ENCODE measurements around the gene TGM4. TPM values are rescaled to one million over a fixed set of nuclear protein-coding genes. Genes with fewer than 3 reads are reported as not detected.
A peak's percentile ranks its signal among the peaks of the same experiment; 100 is the strongest.

The TGM4 gene
- total RNA-seq, 1 donor from 2014 or later: not detected

GRCh38 chr3:44887101-44887500, 12.7 kb downstream of the TGM4 start:
- H3K4me3 Mint-ChIP-seq (ENCODE audit: low read depth): no peak overlapping the region
- H3K4me1 Mint-ChIP-seq (ENCODE audit: low read depth): no peaks in the 10 kb centered on the region
- H3K27ac Mint-ChIP-seq: peak overlapping the region; percentile 75
- no peaks in the 10 kb centered on the region for H3K9me3 Mint-ChIP-seq (ENCODE audit: low read depth)
- H3K36me3 Mint-ChIP-seq (ENCODE audit: insufficient read depth): no peaks in the 10 kb centered on the region
- H3K27me3 Mint-ChIP-seq: peaks cover 16% of the 10 kb centered on the region
- TF ChIP-seq CTCF (IDR thresholded peaks at IDR 0.05; ENCODE audit: unreplicated experiment): no peak
- DNase-seq (ENCODE audit: low spot score, unreplicated experiment): no peak

- no peak overlapping the region for H3K27ac Mint-ChIP-seq
- H3K36me3 Mint-ChIP-seq (ENCODE audit: insufficient read depth): no peaks in the 10 kb centered on the region
- H3K4me3 Mint-ChIP-seq (ENCODE audit: low read depth): no peak overlapping the region
- no peaks in the 10 kb centered on the region for H3K9me3 Mint-ChIP-seq (ENCODE audit: low read depth)
- no peak for DNase-seq (ENCODE audit: low spot score, unreplicated experiment)
- TF ChIP-seq CTCF (IDR thresholded peaks at IDR 0.05; ENCODE audit: unreplicated experiment): no peak
- no peaks in the 10 kb centered on the region for H3K4me1 Mint-ChIP-seq (ENCODE audit: low read depth)
- peaks cover 14% of the 10 kb centered on the region for H3K27me3 Mint-ChIP-seq
Measured at GRCh38 chr3:44890258-44890657, 15.8 kb downstream of the TGM4 start.

- no peaks in the 10 kb centered on the region for H3K36me3 Mint-ChIP-seq (ENCODE audit: insufficient read depth)
- H3K4me1 Mint-ChIP-seq (ENCODE audit: low read depth): no peaks in the 10 kb centered on the region
- DNase-seq (ENCODE audit: low spot score, unreplicated experiment): no peak
- H3K9me3 Mint-ChIP-seq (ENCODE audit: low read depth): no peaks in the 10 kb centered on the region
- no peak overlapping the region for H3K27ac Mint-ChIP-seq
- peaks cover 14% of the 10 kb centered on the region for H3K27me3 Mint-ChIP-seq
- H3K4me3 Mint-ChIP-seq (ENCODE audit: low read depth): no peak overlapping the region
- TF ChIP-seq CTCF (IDR thresholded peaks at IDR 0.05; ENCODE audit: unreplicated experiment): no peak
Measured at GRCh38 chr3:44890852-44891251, 16.4 kb downstream of the TGM4 start.

GRCh38 chr3:44892689-44893088, 18.3 kb downstream of the TGM4 start:
- Mint-ChIP-seq H3K27ac (no peak overlapping the region), H3K4me3 (ENCODE audit: low read depth) (no peak overlapping the region), H3K27me3 (peaks cover 11% of the 10 kb centered on the region), H3K4me1 (ENCODE audit: low read depth) (no peaks in the 10 kb centered on the region), H3K36me3 (ENCODE audit: insufficient read depth) (no peaks in the 10 kb centered on the region), H3K9me3 (ENCODE audit: low read depth) (no peaks in the 10 kb centered on the region)
- no peak for DNase-seq (ENCODE audit: low spot score, unreplicated experiment)
- no peak for TF ChIP-seq CTCF (IDR thresholded peaks at IDR 0.05; ENCODE audit: unreplicated experiment)

- Mint-ChIP-seq H3K4me1 (ENCODE audit: low read depth) (no peaks in the 10 kb centered on the region), H3K4me3 (ENCODE audit: low read depth) (no peak overlapping the region), H3K27me3 (peaks cover 9% of the 10 kb centered on the region), H3K9me3 (ENCODE audit: low read depth) (no peaks in the 10 kb centered on the region), H3K36me3 (ENCODE audit: insufficient read depth) (no peaks in the 10 kb centered on the region), H3K27ac (no peak overlapping the region)
- DNase-seq (ENCODE audit: low spot score, unreplicated experiment): no peak
- no peak for TF ChIP-seq CTCF (IDR thresholded peaks at IDR 0.05; ENCODE audit: unreplicated experiment)
Measured at GRCh38 chr3:44893097-44893496, 18.7 kb downstream of the TGM4 start.

Measured in progenitor cell of endocrine pancreas (in vitro differentiated cells).